Loucy (cell line): ENCODE data around the gene PRKCE.

Experiments used
- EZH2phosphoT487 ChIP-seq: fragments of 200-600 bp; IDR thresholded peaks from 2 replicates; pipeline ENCODE4 v1.6.1; 2018; ENCODE audit warnings: antibody characterized with exemption, mild to moderate bottlenecking, moderate library complexity, borderline replicate concordance
- TF ChIP-seq, protein P1 (sequence below): fragments of 200-600 bp; sonication (generic); conservative IDR thresholded peaks from 2 replicates; pipeline ENCODE4 v1.5.1; 2014; ENCODE audit warnings: mild to moderate bottlenecking, antibody characterized with exemption, low read length

DNA sequence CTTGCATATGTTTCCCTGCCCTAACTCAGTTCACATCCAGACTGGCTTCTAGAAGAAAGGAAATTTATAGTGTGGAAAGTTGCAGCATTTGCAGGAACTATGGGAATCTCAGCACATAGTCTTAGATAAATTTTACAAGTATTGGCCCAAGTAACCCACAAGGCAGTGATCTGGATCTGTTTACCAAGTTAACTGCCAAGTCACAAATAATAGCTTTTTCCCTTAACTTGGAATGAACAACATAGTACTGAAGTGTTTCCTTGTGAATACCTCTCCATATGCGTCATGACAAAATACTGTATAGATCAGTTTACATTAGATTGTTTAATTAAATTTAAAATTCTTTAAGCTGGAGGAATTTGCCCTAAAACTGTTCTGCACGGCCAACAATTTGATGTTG is 390.0 kb downstream of the PRKCE start:
- TF ChIP-seq, protein P1, sequence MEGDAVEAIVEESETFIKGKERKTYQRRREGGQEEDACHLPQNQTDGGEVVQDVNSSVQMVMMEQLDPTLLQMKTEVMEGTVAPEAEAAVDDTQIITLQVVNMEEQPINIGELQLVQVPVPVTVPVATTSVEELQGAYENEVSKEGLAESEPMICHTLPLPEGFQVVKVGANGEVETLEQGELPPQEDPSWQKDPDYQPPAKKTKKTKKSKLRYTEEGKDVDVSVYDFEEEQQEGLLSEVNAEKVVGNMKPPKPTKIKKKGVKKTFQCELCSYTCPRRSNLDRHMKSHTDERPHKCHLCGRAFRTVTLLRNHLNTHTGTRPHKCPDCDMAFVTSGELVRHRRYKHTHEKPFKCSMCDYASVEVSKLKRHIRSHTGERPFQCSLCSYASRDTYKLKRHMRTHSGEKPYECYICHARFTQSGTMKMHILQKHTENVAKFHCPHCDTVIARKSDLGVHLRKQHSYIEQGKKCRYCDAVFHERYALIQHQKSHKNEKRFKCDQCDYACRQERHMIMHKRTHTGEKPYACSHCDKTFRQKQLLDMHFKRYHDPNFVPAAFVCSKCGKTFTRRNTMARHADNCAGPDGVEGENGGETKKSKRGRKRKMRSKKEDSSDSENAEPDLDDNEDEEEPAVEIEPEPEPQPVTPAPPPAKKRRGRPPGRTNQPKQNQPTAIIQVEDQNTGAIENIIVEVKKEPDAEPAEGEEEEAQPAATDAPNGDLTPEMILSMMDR = no peak
- no peak for TF ChIP-seq EZH2phosphoT487
